HG02852 (cell line): ENCODE data around the gene GRIA4.

ENCODE experiments used
- ATAC-seq: cut with Tn5 transposase; IDR thresholded peaks from one replicate; pipeline ENCODE4 v1.9.1; 2021; ENCODE audit warnings: mild to moderate bottlenecking, moderate library complexity; ENCODE audit not compliant: unreplicated experiment

GRIA4 gene

DNA sequence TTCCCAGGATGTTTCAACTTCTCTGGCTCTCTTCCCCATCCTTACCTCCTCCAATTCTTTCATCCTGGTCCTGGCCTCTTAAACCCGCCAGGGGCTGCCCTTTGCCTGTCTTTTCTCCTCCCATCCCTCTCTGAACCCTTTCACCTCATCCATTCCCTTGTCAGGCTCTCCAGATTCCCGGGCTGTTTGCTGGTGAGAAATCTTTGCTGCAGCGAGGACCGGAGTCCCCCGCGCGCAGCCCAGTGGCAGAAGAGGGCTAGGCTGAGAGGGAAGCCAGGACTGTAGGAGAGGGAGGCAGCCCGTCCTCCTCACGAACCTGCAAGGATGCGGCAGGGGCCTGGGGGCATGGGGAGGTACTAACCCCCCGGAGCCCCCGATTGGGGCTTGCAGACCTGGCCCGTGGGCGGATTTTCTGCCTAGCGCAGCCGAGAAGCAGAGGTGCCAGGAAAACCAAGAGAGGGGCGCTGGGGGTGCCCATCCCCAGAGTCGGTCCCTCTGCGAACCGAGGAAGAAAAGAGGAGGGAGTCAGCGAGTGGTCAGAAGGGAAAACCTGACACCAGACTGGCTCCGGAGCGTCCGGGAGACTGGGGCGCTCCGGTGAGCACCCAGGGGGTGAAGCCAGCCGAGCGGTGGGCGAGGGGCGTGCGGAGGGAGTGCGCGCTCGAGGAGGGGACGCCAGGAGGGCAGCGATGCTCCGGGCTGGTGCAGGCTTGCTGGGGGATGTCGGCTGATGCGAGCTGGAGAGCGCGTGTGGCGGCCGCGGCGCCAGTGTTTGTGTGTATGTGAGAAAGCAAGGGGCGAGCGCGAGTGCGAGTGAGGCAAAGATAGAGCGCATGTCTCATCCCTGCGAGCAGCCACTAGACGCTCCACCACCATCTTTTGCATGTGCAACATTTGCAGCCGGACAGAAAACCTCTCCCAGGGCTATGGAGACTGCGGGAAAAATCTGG lies at the start of gene GRIA4:
TSS of gene GRIA4 (plus strand) at position 242 of the 950 bp plus-strand sequence. CDS start 925 bp downstream, outside the sequence.
- ATAC-seq = no peak

DNA sequence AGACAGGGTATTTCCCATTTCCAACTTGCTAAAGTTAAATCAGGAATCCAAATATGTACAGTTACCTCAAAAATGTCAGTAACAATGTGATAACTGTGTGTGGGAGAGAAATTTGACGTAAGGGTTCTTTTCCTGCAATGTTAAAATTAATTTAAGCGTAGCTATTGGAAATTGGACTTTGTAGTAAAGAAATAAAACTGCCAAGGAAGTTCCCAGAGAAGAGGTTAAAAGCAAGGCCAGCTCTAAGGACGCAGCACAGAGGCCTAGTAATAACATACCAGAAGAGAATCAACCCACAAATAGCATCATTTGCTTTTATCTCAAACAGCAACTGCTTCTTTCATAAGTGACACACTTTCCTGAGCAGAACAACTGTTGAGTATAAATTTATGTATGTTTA lies 36.8 kb upstream of the GRIA4 start:
- ATAC-seq = no peak

DNA sequence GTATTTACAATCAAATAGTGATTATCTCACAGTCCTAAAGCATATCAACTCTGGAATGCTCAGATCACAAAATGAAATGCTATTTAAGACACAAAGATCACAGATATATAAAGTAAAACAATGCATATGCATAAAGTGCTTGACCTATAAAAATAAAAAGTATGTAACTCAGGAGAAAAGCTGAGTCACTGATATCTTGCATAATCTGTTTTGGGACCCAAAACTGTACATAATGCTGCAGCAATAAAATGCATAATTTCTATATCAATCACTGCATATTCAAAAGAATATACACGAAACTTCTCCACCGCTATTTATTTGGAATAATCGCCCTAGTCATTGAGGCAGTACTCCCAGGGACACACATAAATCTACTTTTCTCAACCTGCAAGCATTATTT lies 34.9 kb upstream of the GRIA4 start:
- no peak for ATAC-seq

- no peak for ATAC-seq
Observed at GRCh38 chr11:105577641-105578040, 32.2 kb upstream of the GRIA4 start.

GRCh38 chr11:105579111-105579510 lies 30.8 kb upstream of the GRIA4 start:
- ATAC-seq = no peak

DNA sequence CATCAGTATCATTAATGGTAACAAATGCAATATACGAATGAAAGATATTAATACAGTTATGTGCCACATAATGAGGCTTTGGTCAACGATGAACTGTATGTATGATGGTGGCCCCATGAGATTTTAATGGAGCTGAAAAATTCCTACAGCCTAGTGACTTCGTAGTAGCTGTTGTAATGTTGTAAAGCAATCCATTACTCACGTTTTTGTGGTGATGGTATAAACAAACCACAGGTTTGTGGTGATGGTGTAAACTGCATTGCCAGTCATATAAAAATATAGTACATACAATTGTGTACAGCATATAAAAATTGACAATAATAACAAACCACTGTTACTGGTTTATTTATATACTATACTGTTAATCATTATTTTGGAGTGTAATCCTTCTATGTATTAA lies 27.4 kb upstream of the GRIA4 start:
- ATAC-seq = no peak

DNA sequence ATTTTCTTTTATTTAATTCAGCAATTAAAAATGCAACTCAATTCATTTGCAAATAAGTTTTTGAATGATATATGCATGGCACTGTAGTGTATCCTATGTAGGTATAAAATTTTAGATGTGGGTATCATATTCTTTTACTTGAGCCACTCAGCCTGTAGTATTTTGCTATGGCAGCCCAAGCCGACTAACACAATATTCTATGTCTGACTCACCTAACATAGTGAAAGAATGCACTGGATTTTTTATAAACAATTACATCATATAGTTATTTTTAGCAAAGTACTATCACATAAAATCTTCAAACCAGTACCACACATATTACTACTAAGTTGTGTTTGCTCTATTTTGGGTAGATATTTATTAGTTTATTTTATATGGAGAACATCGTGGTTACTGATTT lies 21.9 kb upstream of the GRIA4 start:
- ATAC-seq = no peak

DNA sequence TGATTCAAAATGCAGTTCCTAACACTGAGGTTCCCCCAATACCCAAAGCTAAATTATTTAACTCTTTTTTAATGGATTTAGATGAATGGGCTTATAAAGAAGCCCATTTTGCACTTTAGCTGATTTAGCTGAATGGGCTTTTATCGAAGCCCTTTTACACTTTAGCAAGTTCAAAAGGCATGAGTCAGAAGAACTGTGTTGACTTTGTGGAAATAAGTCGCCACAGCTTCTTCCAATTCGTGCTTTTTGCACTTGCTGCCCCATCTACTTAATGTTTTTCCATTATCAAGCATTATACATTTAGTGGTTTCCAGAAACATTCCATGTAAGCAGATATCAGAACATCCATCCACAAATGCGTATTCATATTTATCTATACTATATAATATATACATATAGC lies 20.5 kb upstream of the GRIA4 start:
- ATAC-seq = no peak

GRCh38 chr11:105592035-105592434 lies 17.8 kb upstream of the GRIA4 start:
- no peak for ATAC-seq

DNA sequence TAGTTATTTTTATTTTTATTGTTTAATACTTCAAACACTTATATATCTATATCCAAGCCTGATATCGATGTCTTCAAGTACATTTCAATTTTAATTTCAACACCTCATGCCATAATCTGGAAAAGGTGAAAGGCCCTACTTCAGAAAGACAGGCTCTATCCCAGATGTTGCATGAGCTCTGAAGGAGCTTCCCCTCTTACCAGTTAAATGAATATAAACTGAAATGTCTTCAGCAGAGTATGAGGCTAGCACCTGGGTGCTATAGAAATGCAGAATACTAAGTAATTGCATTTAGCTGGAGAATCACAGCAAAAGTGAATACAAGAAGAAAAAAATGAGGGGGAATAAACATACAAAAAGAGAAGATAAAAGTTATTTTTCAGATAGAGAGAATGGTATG lies 11.5 kb upstream of the GRIA4 start:
- ATAC-seq = no peak

DNA sequence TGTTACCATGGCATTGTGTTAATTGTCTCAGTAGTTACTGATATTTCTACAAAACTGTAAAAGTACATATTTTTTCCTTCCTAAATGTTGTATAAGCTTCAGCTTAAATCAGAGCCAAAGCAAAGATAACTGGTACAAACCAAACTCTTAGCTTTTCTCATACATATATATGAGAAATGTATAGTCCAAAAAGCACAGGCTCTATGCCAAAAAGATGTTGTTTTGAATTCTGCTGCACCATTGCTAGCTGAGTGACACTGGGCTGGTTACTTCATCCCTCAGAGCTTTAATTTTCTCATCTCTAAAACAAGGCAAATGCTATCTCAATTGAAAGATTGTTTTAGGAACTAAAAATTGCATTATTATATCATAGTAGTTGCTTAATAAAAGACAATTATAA lies 6.7 kb upstream of the GRIA4 start:
- ATAC-seq = no peak

GRCh38 chr11:105609341-105609781 lies 512 bp upstream of the GRIA4 start:
- ATAC-seq = peak; percentile 60

DNA sequence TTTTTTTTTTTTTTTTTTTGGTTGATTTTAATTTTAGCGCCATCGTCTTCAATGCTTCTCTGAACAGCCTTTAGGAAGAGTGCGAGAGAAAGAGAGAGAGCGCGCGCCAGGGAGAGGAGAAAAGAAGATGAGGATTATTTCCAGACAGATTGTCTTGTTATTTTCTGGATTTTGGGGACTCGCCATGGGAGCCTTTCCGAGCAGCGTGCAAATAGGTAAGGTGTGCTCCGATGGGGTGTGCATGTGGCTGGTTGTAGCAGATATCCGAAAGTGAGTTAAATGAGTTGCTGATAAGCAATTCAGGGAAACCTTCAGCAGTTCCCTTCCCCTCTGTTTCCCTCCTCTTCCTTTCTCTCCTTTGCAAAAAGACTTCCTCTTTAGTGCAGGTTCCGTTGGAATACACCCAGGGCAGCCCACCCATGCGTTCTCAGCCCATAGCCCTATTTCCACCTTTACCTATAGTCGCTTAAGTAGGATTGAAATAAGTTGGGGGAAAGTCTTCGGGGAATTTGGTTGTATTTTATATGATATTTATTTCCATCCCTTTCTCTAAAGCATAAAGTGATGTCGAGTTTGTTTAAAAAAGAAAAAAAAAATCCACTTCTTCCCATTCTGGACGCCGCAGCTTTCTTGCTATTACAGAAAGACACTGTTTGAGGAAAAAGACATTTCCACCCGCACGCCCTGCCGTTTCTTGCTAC lies 1.1 kb downstream of the GRIA4 start:
- ATAC-seq = no peak

DNA sequence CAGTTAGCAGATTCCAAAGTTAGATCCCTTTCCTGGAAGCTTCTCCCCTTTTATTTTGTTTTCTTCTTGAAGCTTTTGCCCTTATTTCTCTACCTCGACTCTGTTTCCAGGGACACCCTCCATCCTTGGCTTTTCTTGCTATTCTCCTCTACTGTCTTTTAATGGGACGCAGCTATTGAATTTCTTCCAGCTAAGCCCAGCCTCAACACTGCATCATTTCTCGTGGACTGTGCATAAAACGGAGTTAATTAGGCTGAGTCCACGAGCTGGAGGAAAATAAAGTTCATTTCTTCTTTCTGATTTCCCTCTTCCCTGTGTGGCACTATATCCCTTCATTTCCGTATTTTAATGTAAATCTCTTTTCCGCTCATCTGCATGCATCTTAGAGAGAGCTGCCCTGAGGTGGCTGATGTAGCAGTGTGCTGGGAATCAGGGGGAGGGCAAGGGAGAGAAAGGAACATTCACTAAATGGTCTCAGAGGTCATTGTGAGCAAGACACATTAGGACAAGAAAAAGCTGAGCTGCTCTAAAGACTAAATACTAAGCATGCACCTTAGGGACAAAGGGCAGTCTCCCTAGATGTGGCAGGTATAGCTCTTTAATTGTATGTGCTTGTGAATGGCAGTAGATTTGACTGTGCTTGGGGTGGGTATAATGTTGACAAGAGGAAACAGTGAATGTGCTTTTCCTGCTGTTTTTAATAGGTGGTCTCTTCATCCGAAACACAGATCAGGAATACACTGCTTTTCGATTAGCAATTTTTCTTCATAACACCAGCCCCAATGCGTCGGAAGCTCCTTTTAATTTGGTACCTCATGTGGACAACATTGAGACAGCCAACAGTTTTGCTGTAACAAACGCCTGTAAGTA lies 1.9 kb downstream of the GRIA4 start:
- ATAC-seq = no peak

GRCh38 chr11:105612771-105613170 lies 2.9 kb downstream of the GRIA4 start:
- ATAC-seq = no peak

DNA sequence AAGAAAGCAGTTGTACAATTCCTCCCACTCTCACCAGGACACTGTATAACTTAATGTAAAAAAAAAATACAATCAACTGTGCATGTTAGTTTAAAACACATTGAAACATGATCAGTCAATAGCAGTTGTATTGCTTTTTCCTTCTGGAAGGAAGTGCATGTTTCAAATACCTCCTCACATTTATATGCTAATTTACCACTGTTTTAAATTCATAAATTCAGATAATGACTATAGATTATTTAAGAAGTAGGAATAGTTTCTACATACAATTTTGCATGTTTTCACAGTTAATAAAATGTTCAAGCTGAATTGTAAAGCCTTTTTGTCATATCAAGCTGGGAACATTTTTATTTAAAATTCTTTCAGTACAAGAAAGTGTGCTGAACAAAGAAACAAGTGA lies 3.3 kb downstream of the GRIA4 start:
- no peak for ATAC-seq

- ATAC-seq = no peak
Observed at GRCh38 chr11:105618343-105618955, 8.6 kb downstream of the GRIA4 start.

GRCh38 chr11:105619556-105619955 lies 9.7 kb downstream of the GRIA4 start:
- no peak for ATAC-seq

DNA sequence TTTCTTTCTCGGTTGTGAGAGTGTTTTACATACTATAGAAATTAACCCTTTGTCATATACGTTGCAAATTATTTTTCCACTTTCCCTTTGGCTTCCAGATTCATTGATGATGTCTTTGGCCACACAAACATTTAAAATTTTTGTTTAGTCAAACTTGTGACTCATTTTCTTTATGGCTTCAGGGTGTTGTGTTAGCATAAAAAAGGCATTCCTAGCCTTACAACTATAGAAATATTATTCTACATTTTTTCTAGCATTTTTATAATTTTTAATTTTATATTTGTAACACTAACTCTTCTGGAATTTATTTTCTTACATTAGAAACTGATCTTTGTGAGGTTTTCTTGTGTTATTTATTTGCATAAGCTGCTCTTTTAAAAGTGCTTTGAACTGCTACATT lies 12.1 kb downstream of the GRIA4 start:
- no peak for ATAC-seq

DNA sequence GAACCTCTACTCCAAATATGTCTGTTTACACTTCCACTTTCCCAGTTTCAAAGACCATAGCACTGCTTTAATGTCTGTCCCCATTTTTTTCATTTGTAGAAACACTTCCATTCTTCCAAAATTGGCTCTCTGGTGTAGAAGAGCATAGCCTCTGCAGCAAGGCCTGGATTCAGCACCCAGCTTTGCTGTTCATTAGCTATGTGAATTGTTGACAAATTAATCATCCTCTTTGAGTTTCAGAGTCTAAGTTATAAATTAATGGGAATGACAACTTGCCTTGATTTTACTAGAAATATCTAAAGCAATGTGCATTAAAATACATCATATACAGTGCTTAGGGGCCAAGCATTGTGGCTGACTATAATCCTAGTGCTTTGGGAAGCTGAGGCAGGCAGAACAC lies 22.4 kb downstream of the GRIA4 start:
- ATAC-seq = no peak

DNA sequence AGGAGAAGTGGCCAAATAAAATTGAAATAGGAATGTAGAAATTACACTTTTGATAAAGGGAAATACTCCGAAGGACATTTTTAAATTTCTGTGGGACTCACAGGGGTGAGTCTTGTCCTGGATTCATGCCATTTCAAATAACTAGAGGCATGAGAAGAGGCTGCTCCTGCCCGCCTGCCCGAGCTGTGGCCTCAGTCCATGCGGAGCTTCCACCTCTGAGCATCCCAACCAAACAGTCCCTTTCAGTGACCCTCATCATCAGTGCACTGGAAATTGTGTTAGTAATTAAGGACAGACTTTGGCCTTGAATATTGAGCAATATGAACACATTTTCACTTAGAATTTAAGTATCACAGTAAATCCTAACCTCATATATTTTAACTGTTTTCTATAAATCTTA lies 25.6 kb downstream of the GRIA4 start:
- no peak for ATAC-seq
